Chondrocyte (in vitro differentiated cells): ENCODE results near the gene TBC1D4. TPM values are rescaled to one million over a fixed set of nuclear protein-coding genes. Genes with fewer than 3 reads are reported as not detected.

ENCODE experiments used
- DNase-seq: peaks from one replicate; pipeline ENCODE4 v3.0.0; 2021; ENCODE audit warnings: mixed read lengths, low spot score
- H3K27ac Mint-ChIP-seq: one replicate; pipeline ENCODE4 v1.8.0; 2021; ENCODE audit warnings: mild to moderate bottlenecking, moderate library complexity, mixed read lengths; ENCODE audit not compliant: unreplicated experiment
- H3K27me3 Mint-ChIP-seq: 2 replicates; pipeline ENCODE4 v1.8.0; 2021; ENCODE audit warnings: low read depth, mixed read lengths
- H3K36me3 Mint-ChIP-seq: 2 replicates; pipeline ENCODE4 v1.8.0; 2021; ENCODE audit warnings: low read depth, mixed read lengths
- H3K4me1 Mint-ChIP-seq: 2 replicates; pipeline ENCODE4 v1.8.0; 2021; ENCODE audit warnings: low read depth, mild to moderate bottlenecking, mixed read lengths
- H3K4me3 Mint-ChIP-seq: one replicate; pipeline ENCODE4 v1.8.0; 2021; ENCODE audit warnings: mild to moderate bottlenecking, moderate library complexity, mixed read lengths; ENCODE audit not compliant: unreplicated experiment
- H3K9me3 Mint-ChIP-seq: 2 replicates; pipeline ENCODE4 v1.8.0; 2021; ENCODE audit warnings: low read depth, mixed read lengths
- CTCF ChIP-seq: fragments of 200-600 bp; sonication (generic); IDR thresholded peaks from 2 replicates; pipeline ENCODE4 v1.5.0; 2021; ENCODE audit warnings: antibody characterized with exemption, mild to moderate bottlenecking, moderate library complexity
- total RNA-seq: library from RNA; stranded (reverse); gene quantifications from 3 replicates; pipeline ENCODE4 v1.2.1, GENCODE V29; 2021

Gene TBC1D4
- total RNA-seq, 1 donor from 2014 or later, result 5.7 TPM

GRCh38 chr13:75514080-75514995, 32.4 kb upstream of the TBC1D4 start:
- Mint-ChIP-seq H3K27ac (no peak overlapping the region), H3K4me1 (peaks cover 2% of the 10 kb centered on the region), H3K36me3 (no peaks in the 10 kb centered on the region), H3K4me3 (no peak overlapping the region), H3K27me3 (no peaks in the 10 kb centered on the region), H3K9me3 (peaks cover 6% of the 10 kb centered on the region)
- no peak for DNase-seq
- TF ChIP-seq CTCF, result no peak

- Mint-ChIP-seq H3K4me1 (peaks cover 2% of the 10 kb centered on the region), H3K27me3 (no peaks in the 10 kb centered on the region), H3K9me3 (peaks cover 4% of the 10 kb centered on the region), H3K36me3 (no peaks in the 10 kb centered on the region), H3K4me3 (no peak overlapping the region), H3K27ac (no peak overlapping the region)
- DNase-seq, result no peak
- TF ChIP-seq CTCF, result no peak
Observed at GRCh38 chr13:75513271-75513670, 31.3 kb upstream of the TBC1D4 start.

- Mint-ChIP-seq H3K4me3 (no peak overlapping the region), H3K36me3 (no peaks in the 10 kb centered on the region), H3K27ac (no peak overlapping the region), H3K27me3 (no peaks in the 10 kb centered on the region), H3K4me1 (peaks cover 2% of the 10 kb centered on the region), H3K9me3 (peaks cover 4% of the 10 kb centered on the region)
- TF ChIP-seq CTCF, result no peak
- no peak for DNase-seq
Observed at GRCh38 chr13:75512253-75512652, 30.3 kb upstream of the TBC1D4 start.

GRCh38 chr13:75511051-75511625, 29.2 kb upstream of the TBC1D4 start:
- Mint-ChIP-seq H3K4me1 (peaks cover 2% of the 10 kb centered on the region), H3K4me3 (no peak overlapping the region), H3K9me3 (peaks cover 4% of the 10 kb centered on the region), H3K36me3 (no peaks in the 10 kb centered on the region), H3K27me3 (no peaks in the 10 kb centered on the region), H3K27ac (no peak overlapping the region)
- TF ChIP-seq CTCF, result no peak
- DNase-seq, result no peak

GRCh38 chr13:75508002-75508548, 26.1 kb upstream of the TBC1D4 start:
- no peak overlapping the region for H3K27ac Mint-ChIP-seq
- H3K9me3 Mint-ChIP-seq, result no peaks in the 10 kb centered on the region
- no peak for TF ChIP-seq CTCF
- DNase-seq, result no peak
- no peak overlapping the region for H3K4me3 Mint-ChIP-seq
- no peaks in the 10 kb centered on the region for H3K36me3 Mint-ChIP-seq
- H3K4me1 Mint-ChIP-seq, result no peaks in the 10 kb centered on the region
- no peaks in the 10 kb centered on the region for H3K27me3 Mint-ChIP-seq
